ENCODE measurements around the gene LARP1.
"Not testable (repeated sequence)": the region's sequence is repeated elsewhere in the genome, so short reads cannot be mapped to it uniquely, and the experiment has no call there.

The LARP1 gene

GRCh38 chr5:154815684-154816247 lies 60.6 kb downstream of the LARP1 start:
- no peak for TF ChIP-seq CTCF (IDR thresholded peaks at IDR 0.05; ENCODE audit: low read depth, low read length)
- H3K4me3 ChIP-seq (replicated peaks in 1 of 2; ENCODE audit: low read depth in 2 of 2, low read length in 2 of 2): no peak overlapping the region
- DNase-seq (ENCODE audit: low read depth in 2 of 2): no peak

- DNase-seq (ENCODE audit: low read depth in 2 of 2): no peak
- H3K4me3 ChIP-seq (replicated peaks in 1 of 2; ENCODE audit: low read depth in 2 of 2, low read length in 2 of 2): no peak overlapping the region
- no peak for TF ChIP-seq CTCF (IDR thresholded peaks at IDR 0.05; ENCODE audit: low read depth, low read length)
These were observed 61.8 kb downstream of the LARP1 start for GRCh38 chr5:154816891-154817492.

- TF ChIP-seq CTCF (IDR thresholded peaks at IDR 0.05; ENCODE audit: low read depth, low read length): no peak
- no peak for DNase-seq (ENCODE audit: low read depth in 2 of 2)
- no peak overlapping the region for H3K4me3 ChIP-seq (replicated peaks in 1 of 2; ENCODE audit: low read depth in 2 of 2, low read length in 2 of 2)
These were observed 62.6 kb downstream of the LARP1 start for GRCh38 chr5:154817815-154818214.

- DNase-seq (ENCODE audit: low read depth in 2 of 2): no peak
- TF ChIP-seq CTCF (IDR thresholded peaks at IDR 0.05; ENCODE audit: low read depth, low read length): no peak
- no peak overlapping the region for H3K4me3 ChIP-seq (replicated peaks in 1 of 2; ENCODE audit: low read depth in 2 of 2, low read length in 2 of 2)
These were observed 63.4 kb downstream of the LARP1 start for GRCh38 chr5:154818471-154819116.

GRCh38 chr5:154819546-154819945 lies 64.4 kb downstream of the LARP1 start:
- TF ChIP-seq CTCF (IDR thresholded peaks at IDR 0.05; ENCODE audit: low read depth, low read length): no peak
- DNase-seq (ENCODE audit: low read depth in 2 of 2): no peak
- H3K4me3 ChIP-seq (replicated peaks in 1 of 2; ENCODE audit: low read depth in 2 of 2, low read length in 2 of 2): no peak overlapping the region

- TF ChIP-seq CTCF (IDR thresholded peaks at IDR 0.05; ENCODE audit: low read depth, low read length): no peak
- no peak overlapping the region for H3K4me3 ChIP-seq (replicated peaks in 1 of 2; ENCODE audit: low read depth in 2 of 2, low read length in 2 of 2)
- no peak for DNase-seq (ENCODE audit: low read depth in 2 of 2)
These were observed 65.2 kb downstream of the LARP1 start for GRCh38 chr5:154820383-154820782.

GRCh38 chr5:154822896-154823295 lies 67.7 kb downstream of the LARP1 start:
- DNase-seq (ENCODE audit: low read depth in 2 of 2); H3K4me3 ChIP-seq (replicated peaks in 1 of 2; ENCODE audit: low read depth in 2 of 2, low read length in 2 of 2): not testable (repeated sequence)
